Activated CD8-positive, alpha-beta memory T cell treated with anti-CD3 and anti-CD28 coated beads for 1 hour (primary cell): Measurements from ENCODE around the gene AP2A2.

ENCODE experiments used
- DNase-seq, 2 donors: peaks; one replicate each; pipeline ENCODE4 v3.0.0-alpha.2; 2020; ENCODE audit warnings: low read depth in 1 of 2; ENCODE audit errors: extremely low read depth in 1 of 2

Gene AP2A2

GRCh38 chr11:1052133-1053011, 126.7 kb downstream of the AP2A2 start:
- no peak for DNase-seq

GRCh38 chr11:1053121-1053901, 127.6 kb downstream of the AP2A2 start:
- DNase-seq, result no peak

GRCh38 chr11:1054143-1055108, 128.8 kb downstream of the AP2A2 start:
- DNase-seq, result no peak

GRCh38 chr11:1055109-1055703, 129.5 kb downstream of the AP2A2 start:
- DNase-seq, result no peak

GRCh38 chr11:1055990-1056771, 130.5 kb downstream of the AP2A2 start:
- DNase-seq, result no peak

GRCh38 chr11:1057806-1058205, 132.1 kb downstream of the AP2A2 start:
- no peak for DNase-seq

GRCh38 chr11:1059759-1060158, 134.1 kb downstream of the AP2A2 start:
- DNase-seq, result no peak

- no peak for DNase-seq
These were observed 134.7 kb downstream of the AP2A2 start for GRCh38 chr11:1060410-1060809.

- DNase-seq, result no peak
These were observed 135.4 kb downstream of the AP2A2 start for GRCh38 chr11:1060852-1061616.
